CD4-positive, CD25-positive, alpha-beta regulatory T cell (primary cell): ENCODE results near the gene YBX2. TPM values are rescaled to one million over a fixed set of nuclear protein-coding genes. Genes with fewer than 3 reads are reported as not detected.

Experiments
- ATAC-seq, 2 donors: fragments of 150-1000 bp; cut with Tn5 transposase; one replicate each; pipeline ENCODE4 v1.10.0; 2021; ENCODE audit warnings: low read depth in 2 of 2, moderate number of reproducible peaks in 2 of 2, moderate library complexity in 1 of 2
- DNase-seq, 3 donors: peaks; one replicate each; pipeline versions ENCODE4 v3.0.0 to v3.0.0-alpha.2; 2012 to 2022; ENCODE audit warnings: mixed read lengths in 1 of 3
- H3K27ac ChIP-seq: one replicate; pipeline ENCODE4 v1.7.0; 2013; ENCODE audit warnings: mild to moderate bottlenecking, low read length; ENCODE audit not compliant: insufficient read depth, poor library complexity, severe bottlenecking
- H3K27me3 ChIP-seq: one replicate; pipeline ENCODE4 v1.7.0; 2013; ENCODE audit warnings: low read length; ENCODE audit not compliant: control insufficient read depth, insufficient read depth
- H3K36me3 ChIP-seq: one replicate; pipeline ENCODE4 v1.7.0; 2013; ENCODE audit warnings: mild to moderate bottlenecking, low read length, moderate library complexity; ENCODE audit not compliant: control insufficient read depth, insufficient read depth
- H3K4me1 ChIP-seq: 2 replicates; pipeline ENCODE4 v1.7.0; 2013; ENCODE audit warnings: mild to moderate bottlenecking, low read length; ENCODE audit not compliant: insufficient read depth, control insufficient read depth, poor library complexity, severe bottlenecking
- H3K4me3 ChIP-seq: one replicate; pipeline ENCODE4 v1.7.0; 2013; ENCODE audit warnings: low read depth, mild to moderate bottlenecking, low read length, moderate library complexity
- H3K9me3 ChIP-seq, 2 experiments: 1 replicate in 1 of 2; 2 replicates in 1 of 2; pipeline ENCODE4 v1.7.0; 2013; ENCODE audit warnings: low read length in 2 of 2, mild to moderate bottlenecking in 1 of 2, moderate library complexity in 1 of 2; ENCODE audit not compliant: control insufficient read depth in 2 of 2
- H3K27ac Mint-ChIP-seq, 3 donors: one replicate each; pipeline ENCODE4 v1.8.0; 2020 to 2022; ENCODE audit warnings: mild to moderate bottlenecking in 3 of 3, mixed read lengths in 3 of 3, moderate library complexity in 2 of 3
- H3K27me3 Mint-ChIP-seq: one replicate; pipeline ENCODE4 v1.8.0; 2022; ENCODE audit warnings: mild to moderate bottlenecking, mixed read lengths
- H3K36me3 Mint-ChIP-seq: one replicate; pipeline ENCODE4 v1.8.0; 2020; ENCODE audit warnings: mixed read lengths
- H3K4me1 Mint-ChIP-seq, 4 donors: one replicate each; pipeline ENCODE4 v1.8.0; 2020 to 2022; ENCODE audit warnings: mixed read lengths in 4 of 4, mild to moderate bottlenecking in 1 of 4
- H3K4me3 Mint-ChIP-seq, 4 donors: one replicate each; pipeline ENCODE4 v1.8.0; 2020 to 2022; ENCODE audit warnings: mild to moderate bottlenecking in 4 of 4, mixed read lengths in 4 of 4, moderate library complexity in 3 of 4
- H3K9me3 Mint-ChIP-seq, 7 donors: one replicate each; pipeline ENCODE4 v1.8.0; 2020 to 2022; ENCODE audit warnings: mixed read lengths in 7 of 7, mild to moderate bottlenecking in 3 of 7, moderate library complexity in 2 of 7
- polyA plus RNA-seq, 4 donors: library from polyadenylated mRNA; unstranded; fragments of 300-500 nt; fragmentation: Illumina TruSeq; gene quantifications; one replicate each; pipeline ENCODE4 v1.2.3, GENCODE V29; 2021
- total RNA-seq: library from RNA; stranded (reverse); gene quantifications from one replicate; pipeline ENCODE4 v1.2.3, GENCODE V29; 2022

Gene YBX2
- total and polyA plus RNA-seq, 5 donors from 2014 or later: not detected

DNA sequence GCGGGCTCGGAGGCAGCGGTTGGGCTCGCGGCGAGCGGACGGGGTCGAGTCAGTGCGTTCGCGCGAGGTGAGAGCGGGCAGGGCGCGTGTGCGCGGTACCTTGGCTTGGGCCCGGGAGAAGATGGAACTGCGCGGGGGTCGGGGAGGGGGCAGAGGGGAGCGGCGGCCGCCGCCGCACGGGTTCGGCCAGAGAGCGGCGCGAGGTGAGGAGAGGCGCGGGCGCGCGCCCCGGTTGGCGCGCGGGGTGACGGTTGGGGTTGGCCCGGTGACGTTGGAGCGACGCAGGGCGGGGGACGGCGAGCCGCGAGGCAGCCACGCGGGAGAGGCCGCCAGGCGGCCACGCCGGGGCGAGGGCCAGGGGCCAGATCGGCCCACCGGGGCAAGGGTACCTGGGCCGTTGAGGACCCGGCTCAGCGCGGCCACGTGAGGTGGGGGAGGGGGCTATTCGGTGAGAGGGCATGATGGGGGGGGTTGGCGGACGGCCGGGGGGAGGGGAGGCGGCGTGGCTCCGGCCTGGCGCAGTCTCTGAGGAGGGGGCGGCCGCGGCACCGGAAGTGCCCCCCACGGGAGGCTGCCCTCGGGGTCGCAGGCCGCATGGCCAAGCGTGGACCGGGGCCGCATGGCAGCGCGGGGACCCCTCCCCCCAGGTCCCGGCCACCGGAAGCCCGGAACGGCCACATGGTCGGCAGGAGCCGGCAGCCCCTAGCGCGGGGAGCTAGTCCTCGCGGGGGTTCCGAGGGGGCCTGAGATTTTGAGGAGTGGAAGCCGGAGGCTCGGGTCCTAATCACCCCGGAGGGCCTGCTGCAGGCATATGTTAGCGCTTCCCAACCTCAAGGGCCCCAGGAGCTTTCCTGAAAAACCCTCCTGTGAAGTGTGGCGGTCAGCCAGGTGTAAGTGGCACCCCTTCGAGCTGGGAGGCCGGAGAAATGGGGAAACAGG, 13.5 kb upstream of the YBX2 start:
- H3K27ac ChIP-seq: peak overlapping the region; percentile 100
- H3K27me3 Mint-ChIP-seq: peaks cover 6% of the 10 kb centered on the region
- H3K9me3 ChIP-seq: no peaks in the 10 kb centered on the region
- peaks cover 6 to 48% (median 30%) of the 10 kb centered on the region in 4 donors for H3K4me1 Mint-ChIP-seq
- peaks cover 36% of the 10 kb centered on the region for H3K36me3 ChIP-seq
- H3K9me3 Mint-ChIP-seq: peaks cover 0 to 2% (median 0%) of the 10 kb centered on the region in 7 donors
- DNase-seq (peak in 2 of 3 donors; percentile 56 to 61), ATAC-seq (no peak)
- H3K27me3 ChIP-seq: no peaks in the 10 kb centered on the region
- peak overlapping the region; percentile 97 for H3K4me3 ChIP-seq
- H3K27ac Mint-ChIP-seq: peak overlapping the region; percentile 99 to 100 (median 99)
- peaks cover 31% of the 10 kb centered on the region for H3K36me3 Mint-ChIP-seq
- H3K4me3 Mint-ChIP-seq: peak overlapping the region; percentile 93 to 98 (median 96)
- peaks cover 53% of the 10 kb centered on the region for H3K4me1 ChIP-seq

DNA sequence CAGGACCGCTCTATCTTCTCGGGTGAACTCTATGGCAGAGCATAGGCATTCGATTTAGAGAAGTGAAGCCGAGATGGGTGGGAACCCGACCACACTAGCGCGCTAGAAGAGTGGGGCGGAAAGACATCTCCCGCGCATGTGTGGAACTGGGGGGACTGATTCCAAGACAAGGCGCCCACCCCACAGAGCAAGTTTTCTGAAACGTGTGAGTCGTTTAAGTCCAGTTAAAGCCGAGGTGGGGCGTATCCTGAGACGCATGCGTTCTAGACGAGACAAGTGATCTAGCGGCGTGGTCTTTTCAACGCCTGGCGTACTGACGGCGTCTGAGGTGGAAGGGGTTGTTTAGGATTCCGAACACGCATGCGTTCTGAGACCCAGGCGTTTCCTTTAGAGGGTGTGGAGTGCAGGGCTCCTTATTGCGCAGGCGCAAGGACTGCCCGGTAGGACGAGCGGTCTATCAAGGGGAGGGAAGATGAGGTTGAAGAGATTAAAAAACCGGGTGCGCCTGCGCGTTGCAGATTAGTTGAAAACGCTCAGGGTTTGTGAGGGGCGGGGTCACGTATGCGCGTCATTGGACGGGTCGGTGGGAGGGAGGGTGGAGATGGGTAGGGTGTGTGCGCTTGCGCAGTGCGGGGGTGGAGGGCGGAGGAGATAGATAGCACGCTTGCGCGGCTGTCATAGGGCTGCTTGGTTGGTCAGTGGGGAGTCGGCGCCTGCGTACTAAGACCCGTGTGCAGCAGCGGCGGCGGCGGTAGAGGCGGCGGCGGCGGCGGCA, 12.7 kb upstream of the YBX2 start, which contains the start of gene EIF5A:
TSS of gene EIF5A (plus strand) at position 718 of the 775 bp plus-strand sequence. CDS start 2,008 bp downstream, outside the sequence.
- peak; percentile 100 for DNase-seq
- Mint-ChIP-seq H3K27me3 (peaks cover 8% of the 10 kb centered on the region), H3K4me3 (peak within 1 kb of the TSS; percentile 93 to 98 (median 96)), H3K36me3 (peaks cover 25% of the 10 kb centered on the region), H3K27ac (peak within 1 kb of the TSS; percentile 99 to 100 (median 99)), H3K4me1 (peaks cover 6 to 40% (median 27%) of the 10 kb centered on the region in 4 donors), H3K9me3 (peaks cover 0 to 2% (median 0%) of the 10 kb centered on the region in 7 donors)
- peaks cover 28% of the 10 kb centered on the region for H3K36me3 ChIP-seq
- H3K4me1 ChIP-seq: peaks cover 46% of the 10 kb centered on the region
- H3K27ac ChIP-seq: peak within 1 kb of the TSS; percentile 100
- peak; percentile 78 to 80 for ATAC-seq
- H3K27me3 ChIP-seq: no peaks in the 10 kb centered on the region
- H3K9me3 ChIP-seq: no peaks in the 10 kb centered on the region
- H3K4me3 ChIP-seq: peak within 1 kb of the TSS; percentile 97

- Mint-ChIP-seq H3K4me3 (no peak overlapping the region), H3K27ac (no peak overlapping the region), H3K9me3 (peaks cover 0 to 2% (median 0%) of the 10 kb centered on the region in 7 donors), H3K4me1 (peaks cover 0 to 15% (median 7%) of the 10 kb centered on the region in 4 donors), H3K27me3 (peaks cover 17% of the 10 kb centered on the region), H3K36me3 (peaks cover 2% of the 10 kb centered on the region)
- H3K27ac ChIP-seq: no peak overlapping the region
- H3K4me1 ChIP-seq: peaks cover 21% of the 10 kb centered on the region
- H3K4me3 ChIP-seq: no peak overlapping the region
- no peak for DNase-seq
- H3K27me3 ChIP-seq: peaks cover 2% of the 10 kb centered on the region
- no peaks in the 10 kb centered on the region for H3K36me3 ChIP-seq
- no peaks in the 10 kb centered on the region for H3K9me3 ChIP-seq
- ATAC-seq: no peak
Observed at GRCh38 chr17:7304179-7304578, 9.7 kb upstream of the YBX2 start.

DNA sequence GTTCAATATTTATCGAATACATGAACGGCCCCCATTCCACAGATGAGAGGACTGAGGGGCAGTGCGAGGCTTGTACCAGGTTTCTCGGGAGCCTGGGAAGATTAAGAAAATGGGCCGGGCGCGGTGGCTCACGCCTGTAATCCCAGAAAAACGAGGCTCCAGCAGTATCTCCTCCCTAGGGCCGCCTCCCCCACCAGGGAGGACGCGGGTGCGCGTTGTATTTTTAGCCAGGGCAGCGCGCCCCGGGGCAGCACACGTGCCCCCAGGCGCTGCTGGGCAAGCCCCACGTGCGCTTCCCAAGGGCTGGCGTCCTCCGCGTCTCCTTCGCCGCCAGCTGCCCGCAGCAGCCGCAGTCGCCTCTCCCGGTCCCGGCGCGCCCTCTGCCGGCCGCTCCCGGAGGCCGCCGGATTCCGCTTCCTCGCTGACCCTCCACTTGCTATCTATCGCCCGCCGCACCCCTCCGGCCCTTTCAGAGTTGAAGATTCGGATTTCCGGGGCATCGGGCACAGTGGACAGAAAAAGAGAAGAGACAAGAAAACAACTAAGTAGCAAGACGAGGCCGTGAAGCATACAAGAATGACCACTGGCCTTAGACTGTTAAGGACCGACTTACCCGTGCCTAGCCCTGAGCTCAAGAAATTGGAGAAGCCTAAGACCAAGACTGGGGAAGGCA, 1.9 kb upstream of the YBX2 start:
- Mint-ChIP-seq H3K9me3 (peaks cover 0 to 2% (median 0%) of the 10 kb centered on the region in 7 donors), H3K36me3 (peaks cover 3% of the 10 kb centered on the region), H3K27ac (peak overlapping the region in 1 of 3 donors; percentile 93), H3K4me1 (peaks cover 4 to 27% (median 9%) of the 10 kb centered on the region in 4 donors), H3K27me3 (peaks cover 41% of the 10 kb centered on the region), H3K4me3 (peak overlapping the region in 2 of 4 donors; percentile 28 to 48)
- ATAC-seq (peak; percentile 28 to 33), DNase-seq (peak; percentile 46 to 63 (median 53))
- H3K4me1 ChIP-seq: peaks cover 31% of the 10 kb centered on the region
- no peak overlapping the region for H3K27ac ChIP-seq
- H3K27me3 ChIP-seq: peaks cover 10% of the 10 kb centered on the region
- no peak overlapping the region for H3K4me3 ChIP-seq
- no peaks in the 10 kb centered on the region for H3K36me3 ChIP-seq
- no peaks in the 10 kb centered on the region for H3K9me3 ChIP-seq

- Histone ChIP-seq H3K36me3 (no peaks in the 10 kb centered on the region), H3K9me3 (no peaks in the 10 kb centered on the region), H3K4me3 (peak overlapping the region; percentile 26), H3K27me3 (peaks cover 10% of the 10 kb centered on the region), H3K4me1 (peaks cover 31% of the 10 kb centered on the region), H3K27ac (no peak overlapping the region)
- H3K36me3 Mint-ChIP-seq: peaks cover 3% of the 10 kb centered on the region
- peaks cover 0 to 2% (median 0%) of the 10 kb centered on the region in 7 donors for H3K9me3 Mint-ChIP-seq
- DNase-seq (no peak), ATAC-seq (no peak)
- H3K4me1 Mint-ChIP-seq: peaks cover 4 to 27% (median 9%) of the 10 kb centered on the region in 4 donors
- H3K4me3 Mint-ChIP-seq: peak overlapping the region; percentile 62 to 86 (median 82)
- H3K27me3 Mint-ChIP-seq: peaks cover 39% of the 10 kb centered on the region
- peak overlapping the region; percentile 45 to 79 (median 76) for H3K27ac Mint-ChIP-seq
Observed at GRCh38 chr17:7295230-7296180, 1.1 kb upstream of the YBX2 start.

- ATAC-seq: no peak
- Mint-ChIP-seq H3K36me3 (peaks cover 3% of the 10 kb centered on the region), H3K4me3 (peak overlapping the region; percentile 58 to 73 (median 71)), H3K4me1 (peaks cover 4 to 27% (median 9%) of the 10 kb centered on the region in 4 donors), H3K27me3 (peaks cover 37% of the 10 kb centered on the region), H3K9me3 (no peaks in the 10 kb centered on the region), H3K27ac (no peak overlapping the region)
- H3K4me1 ChIP-seq: peaks cover 31% of the 10 kb centered on the region
- H3K36me3 ChIP-seq: no peaks in the 10 kb centered on the region
- no peak for DNase-seq
- no peaks in the 10 kb centered on the region for H3K9me3 ChIP-seq
- H3K27ac ChIP-seq: no peak overlapping the region
- H3K27me3 ChIP-seq: peaks cover 10% of the 10 kb centered on the region
- H3K4me3 ChIP-seq: no peak overlapping the region
Observed at GRCh38 chr17:7293816-7294613, 424 bp downstream of the YBX2 start.
